ENCODE results near the gene GAS7.
"Not testable (repeated sequence)": the region's sequence is repeated elsewhere in the genome, so short reads cannot be mapped to it uniquely, and the experiment has no call there.

Gene GAS7

GRCh38 chr17:10010752-10011151 is 187.7 kb downstream of the GAS7 start:
- DNase-seq: no peak

DNA sequence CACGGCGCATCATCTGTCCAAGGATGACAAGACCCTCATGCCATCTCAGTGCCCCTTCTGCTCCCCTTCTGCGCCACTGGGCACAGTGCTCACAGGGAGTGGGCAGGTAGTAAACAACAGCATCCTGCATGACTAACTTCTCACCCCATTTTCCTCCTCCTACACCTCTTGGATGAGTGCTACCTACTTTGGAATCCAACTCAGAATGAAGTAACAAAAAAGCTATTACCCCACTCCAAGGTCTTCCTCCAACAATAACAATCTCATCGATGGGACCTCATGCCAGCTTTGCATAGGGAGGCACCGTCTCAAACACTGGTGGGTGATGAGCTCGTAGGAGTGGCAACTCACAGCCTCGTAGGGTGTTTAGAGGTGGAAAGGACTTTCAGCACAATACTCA is 194.7 kb downstream of the GAS7 start:
- no peak for DNase-seq

DNA sequence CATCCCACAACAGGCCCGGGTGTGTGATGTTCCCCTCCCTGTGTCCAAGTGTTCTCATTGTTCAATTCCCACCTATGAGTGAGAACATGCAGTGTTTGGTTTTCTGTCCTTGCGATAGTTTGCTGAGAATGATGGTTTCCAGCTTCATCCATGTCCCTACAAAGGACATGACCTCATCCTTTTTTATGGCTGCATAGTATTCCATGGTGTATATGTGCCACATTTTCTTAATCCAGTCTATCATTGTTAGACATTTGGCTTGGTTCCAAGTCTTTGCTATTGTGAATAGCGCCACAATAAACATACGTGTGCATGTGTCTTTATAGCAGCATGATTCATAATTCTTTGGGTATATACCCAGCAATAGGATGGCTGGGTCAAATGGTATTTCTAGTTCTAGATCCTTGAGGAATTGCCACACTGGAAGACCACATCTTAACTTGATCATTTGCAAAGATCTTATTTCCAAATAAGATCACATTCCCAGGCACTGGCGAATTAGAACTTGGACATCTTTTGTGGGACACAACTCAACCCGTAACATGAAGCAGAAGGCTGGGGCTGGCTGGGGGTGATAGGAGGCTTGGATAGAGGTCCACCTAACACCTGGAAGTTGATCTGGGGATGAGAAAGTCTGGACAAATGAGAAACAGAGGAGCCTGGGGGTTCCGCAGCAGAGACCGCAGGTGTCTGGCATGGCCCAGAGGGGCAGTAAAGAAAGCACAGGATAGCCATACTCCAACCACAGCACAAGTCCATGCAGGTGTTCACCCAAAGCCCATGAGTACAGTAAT is 195.6 kb downstream of the GAS7 start:
- not testable (repeated sequence) for DNase-seq

DNA sequence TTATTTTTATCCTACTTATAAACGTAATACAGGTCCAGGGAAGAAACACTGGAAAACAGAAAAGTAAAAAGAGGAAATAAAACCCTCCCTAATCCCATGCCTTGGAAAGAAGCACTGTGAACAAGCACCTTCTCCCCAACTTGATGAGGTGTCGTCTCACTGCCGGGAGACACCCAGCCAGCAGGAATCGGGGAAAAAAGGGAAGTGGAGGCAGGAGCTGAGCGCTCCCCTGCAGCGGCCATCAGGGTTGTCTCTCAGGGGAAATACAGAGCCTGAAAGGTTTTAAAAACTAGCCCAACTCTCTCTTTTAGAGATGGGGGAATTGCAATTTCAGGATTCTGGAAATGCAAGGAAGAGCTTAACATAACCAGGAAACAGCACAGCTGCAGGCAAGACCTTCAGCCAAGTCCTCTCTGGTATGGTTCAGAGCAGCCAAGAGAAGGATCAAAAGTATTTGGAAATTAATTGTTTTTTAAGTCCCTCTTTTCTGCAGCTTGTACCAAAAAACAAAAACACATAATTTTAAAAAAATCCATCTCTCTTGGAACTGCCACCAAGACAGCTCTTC is 197.0 kb downstream of the GAS7 start:
- DNase-seq: no peak

DNA sequence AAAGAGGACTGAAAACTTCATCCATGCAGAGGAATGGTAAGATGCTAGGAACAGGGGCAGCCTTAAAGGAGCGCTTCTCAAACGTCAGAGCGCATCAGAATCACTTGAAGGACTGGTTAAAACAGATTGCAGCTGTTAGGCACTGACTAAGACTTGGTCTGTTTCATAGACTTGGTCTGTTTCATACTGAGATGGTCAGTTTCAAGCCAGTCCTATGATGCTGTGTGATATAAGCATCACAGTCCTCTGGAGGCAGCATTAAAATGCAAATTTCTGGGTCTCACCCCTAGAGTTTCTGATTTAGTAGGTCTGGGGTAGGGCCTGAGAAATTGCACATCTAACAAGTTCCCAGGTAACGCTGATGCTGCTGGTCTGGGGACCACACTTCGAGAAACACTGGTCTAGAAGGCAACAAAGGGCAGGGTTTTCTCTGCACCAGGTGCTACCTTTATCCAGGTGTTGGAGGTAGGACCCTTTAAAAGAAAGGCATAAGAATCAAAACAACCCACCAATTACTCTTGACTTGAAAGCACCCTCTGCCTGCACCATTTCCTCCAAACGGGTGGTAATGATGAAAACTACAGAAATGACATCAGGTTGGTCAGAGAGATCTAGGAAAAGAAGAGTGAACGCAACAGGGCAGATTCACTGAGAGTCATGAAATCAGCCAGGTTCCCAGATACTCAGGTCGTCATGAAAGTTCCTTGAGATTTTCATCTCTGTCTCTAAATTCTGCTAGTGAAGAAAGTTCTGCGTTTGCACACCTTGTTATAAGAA is 198.3 kb downstream of the GAS7 start:
- no peak for DNase-seq

DNA sequence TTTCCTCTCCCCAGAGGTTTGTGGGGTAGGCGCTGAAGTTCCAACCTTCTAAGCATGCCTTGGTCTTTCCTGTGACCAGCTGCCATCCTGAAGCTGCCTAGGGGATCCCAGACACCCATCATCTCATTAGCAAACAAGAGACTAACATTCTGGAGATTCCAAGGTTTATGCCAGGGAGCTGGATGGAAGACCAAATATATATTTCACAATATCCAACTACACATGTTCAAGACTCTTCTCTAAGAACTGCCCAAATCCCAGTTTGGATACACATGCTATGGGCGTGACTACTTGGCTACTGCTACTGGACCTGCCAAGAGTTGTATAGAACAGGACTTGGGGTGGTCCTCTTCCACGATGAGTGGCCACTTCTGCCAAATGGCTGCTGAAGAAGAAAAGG is 200.3 kb downstream of the GAS7 start:
- DNase-seq: no peak

DNA sequence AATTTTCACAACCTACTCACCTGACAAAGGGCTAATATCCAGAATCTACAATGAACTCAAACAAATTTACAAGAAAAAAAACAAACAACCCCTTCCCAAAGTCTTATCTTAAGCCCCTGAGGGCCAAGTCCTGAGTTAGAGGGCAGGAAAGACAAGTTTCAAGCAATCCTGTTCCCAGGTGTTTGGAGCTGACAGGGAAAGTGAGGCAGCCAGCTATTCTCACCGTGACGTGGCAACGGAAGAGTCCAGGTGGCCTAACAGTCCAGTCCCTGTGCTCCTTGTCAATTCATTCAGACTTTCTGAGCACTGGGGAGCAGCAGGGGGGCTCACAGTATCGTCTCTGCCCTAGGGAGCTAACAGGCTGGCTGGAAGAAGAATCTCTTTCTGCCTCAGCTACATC is 203.6 kb downstream of the GAS7 start:
- DNase-seq: no peak

DNA sequence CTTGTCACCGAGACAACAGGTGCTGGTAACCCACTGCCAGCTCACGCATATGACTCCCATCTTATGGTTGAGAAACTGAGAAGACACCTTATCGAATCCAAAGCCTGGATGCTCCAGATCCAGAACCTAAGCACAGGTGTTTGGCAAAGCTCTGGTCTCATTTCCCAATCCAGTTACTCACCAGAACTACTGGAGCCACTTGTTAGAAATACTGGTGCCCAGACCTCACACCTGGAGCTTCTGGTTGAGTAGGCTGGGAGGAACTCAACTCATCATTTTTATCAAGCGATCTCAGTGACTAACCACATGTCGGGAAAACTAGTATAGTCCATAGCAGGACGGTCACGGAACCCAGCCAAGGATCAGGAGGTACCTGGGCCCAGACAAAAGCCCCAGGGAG is 206.6 kb downstream of the GAS7 start:
- DNase-seq: no peak

DNA sequence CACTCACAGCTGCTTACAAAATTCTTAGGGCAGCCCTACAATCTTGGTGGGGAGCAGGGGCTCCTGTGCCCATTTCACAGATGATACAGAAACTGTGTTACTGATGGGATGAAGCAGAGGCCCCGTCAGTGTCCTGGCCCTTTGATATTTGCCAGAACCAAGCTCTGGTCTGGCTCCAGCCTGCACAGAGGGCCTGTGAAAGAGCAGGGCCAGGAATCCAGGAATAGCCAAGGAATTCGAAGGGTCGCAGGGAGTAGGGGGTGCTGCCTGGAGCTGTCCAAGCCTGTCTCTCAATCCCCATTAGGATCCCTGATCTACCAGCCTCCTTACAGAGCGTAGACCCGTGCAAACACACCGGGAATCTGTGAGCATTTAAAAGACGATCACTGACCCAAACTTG is 207.1 kb downstream of the GAS7 start:
- DNase-seq: no peak

GRCh38 chr17:9987779-9988585 is 210.4 kb downstream of the GAS7 start:
- DNase-seq: no peak

DNA sequence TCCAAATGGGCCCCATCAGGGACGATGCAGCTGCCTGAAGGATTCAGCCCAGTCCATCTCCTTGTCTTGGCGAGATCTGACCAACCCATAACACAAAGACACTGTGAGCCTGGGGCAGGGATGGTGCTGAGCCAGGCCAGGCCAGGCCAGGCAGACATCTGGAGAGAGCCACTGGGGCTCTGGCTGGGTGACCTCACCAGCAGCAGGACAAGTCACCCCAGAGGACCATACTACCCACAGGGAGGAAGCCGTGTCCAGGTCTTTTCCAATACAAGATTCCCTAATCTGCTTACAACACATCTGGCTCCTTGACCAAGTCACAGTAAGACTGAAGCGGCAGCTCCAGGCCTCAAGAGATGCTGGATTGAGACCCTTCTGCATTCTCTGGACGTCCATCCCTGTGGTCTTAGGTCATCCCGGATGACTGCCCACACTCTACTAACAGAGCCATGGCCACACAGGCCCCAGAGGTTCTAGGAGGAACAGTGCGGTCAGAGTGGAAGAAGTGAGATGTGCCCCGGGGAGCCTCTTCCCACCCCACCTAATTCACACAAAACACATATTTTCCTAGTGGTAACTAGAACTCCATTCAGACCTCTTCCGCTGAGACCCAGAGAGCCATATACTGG is 211.5 kb downstream of the GAS7 start:
- no peak for DNase-seq

DNA sequence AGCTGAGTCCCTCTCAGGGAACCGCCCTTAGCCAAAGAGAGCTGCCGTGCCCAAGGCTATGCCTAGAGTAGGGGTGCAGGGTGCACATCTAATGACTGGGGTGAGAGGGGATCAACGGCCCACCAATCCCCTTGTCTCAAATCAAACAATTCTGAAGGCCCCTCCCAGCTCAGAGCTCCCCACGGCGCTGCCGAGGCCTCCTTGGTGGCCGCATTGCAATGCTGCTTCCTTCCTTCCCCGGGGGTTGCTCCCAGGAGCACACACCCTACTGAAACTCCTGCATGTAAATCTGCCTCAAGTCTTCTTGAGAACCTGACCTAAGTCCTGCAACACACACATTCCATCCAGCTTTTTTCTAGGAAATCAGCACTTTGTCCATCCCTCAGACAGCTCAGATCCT is 212.8 kb downstream of the GAS7 start:
- no peak for DNase-seq

DNA sequence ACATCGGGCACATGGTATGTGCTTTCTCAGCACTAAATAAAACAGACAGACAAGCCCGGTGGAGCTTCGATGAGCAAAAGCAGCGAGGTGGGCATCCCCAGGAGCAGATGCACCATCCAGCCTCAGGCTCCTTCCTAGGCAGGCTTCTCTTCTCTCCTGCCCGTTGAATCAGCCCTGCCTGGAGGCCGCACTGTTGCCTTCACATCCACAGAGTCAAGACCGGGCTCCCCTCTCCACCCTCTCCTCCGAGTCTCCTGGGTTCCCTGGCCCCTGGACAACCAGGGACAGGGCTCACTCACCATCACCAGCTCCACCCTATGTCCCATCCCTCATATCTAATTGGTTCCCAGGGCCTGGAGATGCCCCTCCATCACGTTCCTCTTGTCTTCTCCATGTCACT is 213.6 kb downstream of the GAS7 start:
- DNase-seq: no peak

GRCh38 chr17:9982159-9982558 is 216.2 kb downstream of the GAS7 start:
- DNase-seq: no peak

GRCh38 chr17:9981344-9981915 is 217.0 kb downstream of the GAS7 start:
- DNase-seq: no peak

GRCh38 chr17:9979463-9979995 is 218.9 kb downstream of the GAS7 start:
- DNase-seq: no peak

- no peak for DNase-seq
Observed at GRCh38 chr17:9977180-9977575, 221.2 kb downstream of the GAS7 start.

- no peak for DNase-seq
Observed at GRCh38 chr17:9976283-9977179, 221.9 kb downstream of the GAS7 start.

GRCh38 chr17:9974448-9975381 is 223.7 kb downstream of the GAS7 start:
- DNase-seq: no peak

Measured in AML-193 (cell line).